Measurements from ENCODE around the gene SAMD4A.

DNA sequence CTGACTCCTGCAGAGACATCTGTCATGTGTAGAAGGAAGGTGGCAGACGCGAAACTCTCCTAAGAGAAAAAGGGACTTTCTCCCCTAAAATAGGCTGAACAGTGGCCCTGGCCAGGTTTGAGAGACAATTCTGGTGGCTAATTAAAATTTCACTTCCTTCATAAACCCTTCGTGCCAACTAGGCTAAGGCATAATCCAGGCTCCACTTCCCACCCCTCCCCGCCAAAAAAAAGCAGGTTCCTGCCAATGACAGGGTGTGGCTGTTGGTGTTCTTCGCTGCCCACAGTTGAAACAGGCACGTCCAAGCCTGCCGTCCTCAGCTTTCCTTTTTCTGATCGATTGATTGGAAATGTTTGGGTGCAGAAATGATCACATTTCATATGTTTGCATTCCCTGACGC lies 191.1 kb downstream of the SAMD4A start:
- TF ChIP-seq POLR2AphosphoS5 (IDR thresholded peaks at IDR 0.05; ENCODE audit: borderline replicate concordance, low read depth, low read length) (no peak), EZH2 (IDR thresholded peaks at IDR 0.05) (no peak)
